Stimulated activated naive B cell treated with anti-CD40 and anti-IgM and Interleukin-4, amounts not matched to agents 10 μg/mL and 1 μg/mL and 100 μg/mL, for 72 hours (primary cell): Measurements from ENCODE around the gene TRPV3.

Experiments used
- ATAC-seq, 2 donors: fragments of 150-1000 bp; cut with Tn5 transposase; replicated peaks; 2 replicates each; pipeline ENCODE4 v1.10.0; 2021; ENCODE audit warnings: moderate library complexity in 1 of 2
- DNase-seq: peaks from one replicate; pipeline ENCODE4 v3.0.0; 2021
- H3K27ac Mint-ChIP-seq: one replicate; pipeline ENCODE4 v1.8.0; 2022; ENCODE audit warnings: mild to moderate bottlenecking, mixed read lengths
- H3K27me3 Mint-ChIP-seq, 2 donors: one replicate each; pipeline ENCODE4 v1.8.0; 2022; ENCODE audit warnings: mixed read lengths in 2 of 2
- H3K36me3 Mint-ChIP-seq, 2 donors: one replicate each; pipeline ENCODE4 v1.8.0; 2022; ENCODE audit warnings: mixed read lengths in 2 of 2, mild to moderate bottlenecking in 1 of 2
- H3K4me1 Mint-ChIP-seq, 2 donors: one replicate each; pipeline ENCODE4 v1.8.0; 2022; ENCODE audit warnings: mixed read lengths in 2 of 2, mild to moderate bottlenecking in 1 of 2
- H3K4me3 Mint-ChIP-seq, 2 donors: one replicate each; pipeline ENCODE4 v1.8.0; 2022; ENCODE audit warnings: mild to moderate bottlenecking in 2 of 2, mixed read lengths in 2 of 2, moderate library complexity in 1 of 2
- H3K9me3 Mint-ChIP-seq, 2 donors: one replicate each; pipeline ENCODE4 v1.8.0; 2022; ENCODE audit warnings: mixed read lengths in 2 of 2, mild to moderate bottlenecking in 1 of 2

The TRPV3 gene

DNA sequence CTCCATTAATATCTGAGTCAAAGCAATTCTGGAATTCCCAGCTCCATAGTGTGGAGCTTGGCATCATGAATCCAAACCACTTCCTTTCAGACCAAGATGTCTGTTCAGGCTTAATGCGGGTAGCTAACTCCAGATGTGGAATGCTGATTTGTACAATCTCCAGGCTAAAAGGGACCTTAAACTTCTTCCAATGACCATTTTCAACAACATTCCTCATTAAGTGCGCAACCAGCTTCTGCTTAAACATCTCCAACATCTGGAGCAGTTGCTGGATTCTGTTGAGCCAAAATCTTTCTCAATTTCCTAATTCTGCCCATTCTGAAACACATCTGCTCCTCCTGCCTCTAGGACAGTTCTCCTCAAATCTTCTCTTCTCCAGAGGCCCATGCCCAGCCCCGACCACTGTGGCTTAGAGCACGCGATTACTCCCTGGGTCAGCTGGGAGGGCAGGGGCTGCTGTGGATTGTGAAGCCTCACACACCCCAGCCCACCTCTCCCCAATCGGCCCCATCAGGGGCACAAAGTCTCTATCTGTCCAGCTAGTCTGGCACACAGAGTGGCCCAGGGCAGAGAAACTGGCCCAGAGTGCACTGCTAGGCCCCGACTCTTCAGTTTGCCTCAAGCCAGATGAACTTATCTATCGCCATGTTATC lies 45.6 kb downstream of the TRPV3 start:
- Mint-ChIP-seq H3K9me3 (peaks cover 5 to 8% of the 10 kb centered on the region in 2 donors), H3K4me3 (no peak overlapping the region), H3K27ac (no peak overlapping the region), H3K36me3 (peaks cover 0 to 3% of the 10 kb centered on the region in 2 donors), H3K4me1 (no peaks in the 10 kb centered on the region), H3K27me3 (peaks cover 3 to 32% of the 10 kb centered on the region in 2 donors)
- DNase-seq (no peak), ATAC-seq (no peak)

DNA sequence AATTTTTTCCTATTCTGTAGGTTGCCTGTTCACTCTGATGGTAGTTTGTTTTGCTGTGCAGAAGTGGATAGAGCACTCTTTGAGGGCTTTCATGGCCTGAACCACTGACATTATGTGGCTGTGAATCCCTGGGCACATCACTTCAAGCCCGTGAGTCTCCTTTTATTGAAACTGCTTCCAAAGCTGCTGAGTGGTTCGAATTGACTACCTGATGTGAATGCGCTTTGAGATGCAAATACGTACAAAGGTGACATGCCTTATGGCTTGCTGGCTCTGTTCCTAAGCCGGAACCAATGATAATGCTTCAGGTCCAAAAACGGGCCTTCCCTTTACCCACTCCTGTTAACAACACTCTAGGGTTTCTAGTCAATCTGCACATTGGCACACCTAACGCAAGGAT lies 47.5 kb downstream of the TRPV3 start:
- no peak overlapping the region for H3K4me3 Mint-ChIP-seq
- peaks cover 7 to 30% of the 10 kb centered on the region in 2 donors for H3K27me3 Mint-ChIP-seq
- H3K4me1 Mint-ChIP-seq, result no peaks in the 10 kb centered on the region
- H3K36me3 Mint-ChIP-seq, result no peaks in the 10 kb centered on the region
- peaks cover 5 to 8% of the 10 kb centered on the region in 2 donors for H3K9me3 Mint-ChIP-seq
- no peak for ATAC-seq
- DNase-seq, result no peak
- no peak overlapping the region for H3K27ac Mint-ChIP-seq

DNA sequence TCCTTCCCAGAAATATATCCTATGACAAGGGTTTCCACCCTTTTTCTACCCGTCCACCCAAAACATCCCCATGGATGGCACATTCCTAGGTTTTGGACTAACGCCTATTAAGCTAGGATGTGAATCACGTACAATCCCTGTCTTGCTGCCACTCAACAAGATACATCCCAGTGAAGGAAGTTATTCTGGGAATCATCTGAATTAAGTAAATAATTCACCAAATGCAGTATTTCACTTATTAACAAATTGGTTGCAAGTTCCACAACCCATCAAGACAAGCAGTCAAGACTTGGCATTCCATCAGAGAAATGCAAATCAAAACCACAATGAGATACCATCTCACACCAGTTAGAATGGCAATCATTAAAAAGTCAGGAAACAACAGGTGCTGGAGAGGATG lies 49.7 kb downstream of the TRPV3 start:
- Mint-ChIP-seq H3K27me3 (peaks cover 9 to 33% of the 10 kb centered on the region in 2 donors), H3K36me3 (no peaks in the 10 kb centered on the region), H3K4me1 (no peaks in the 10 kb centered on the region), H3K4me3 (no peak overlapping the region), H3K27ac (no peak overlapping the region), H3K9me3 (peaks cover 5 to 8% of the 10 kb centered on the region in 2 donors)
- no peak for ATAC-seq
- DNase-seq, result no peak

DNA sequence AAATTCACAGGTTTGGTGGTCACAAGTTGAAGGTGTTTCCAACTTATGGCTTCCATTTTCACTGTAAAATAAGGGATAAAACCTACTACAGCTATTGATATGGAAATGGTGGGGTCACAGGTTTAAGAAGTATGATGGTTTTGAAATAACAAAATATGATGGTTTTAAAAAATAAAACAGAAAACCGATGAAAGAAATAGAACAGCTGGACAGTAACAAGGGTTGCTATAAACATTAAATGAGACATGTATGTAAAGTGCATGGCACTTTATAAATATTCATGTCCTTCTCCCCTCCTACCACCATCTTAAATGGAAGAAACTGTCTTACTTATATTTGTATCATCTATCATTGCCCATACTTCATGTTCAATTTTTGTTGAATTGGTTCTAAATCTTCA lies 50.5 kb downstream of the TRPV3 start:
- no peaks in the 10 kb centered on the region for H3K36me3 Mint-ChIP-seq
- no peaks in the 10 kb centered on the region for H3K4me1 Mint-ChIP-seq
- peaks cover 5 to 8% of the 10 kb centered on the region in 2 donors for H3K9me3 Mint-ChIP-seq
- no peak overlapping the region for H3K4me3 Mint-ChIP-seq
- ATAC-seq (no peak), DNase-seq (no peak)
- no peak overlapping the region for H3K27ac Mint-ChIP-seq
- peaks cover 9 to 30% of the 10 kb centered on the region in 2 donors for H3K27me3 Mint-ChIP-seq

DNA sequence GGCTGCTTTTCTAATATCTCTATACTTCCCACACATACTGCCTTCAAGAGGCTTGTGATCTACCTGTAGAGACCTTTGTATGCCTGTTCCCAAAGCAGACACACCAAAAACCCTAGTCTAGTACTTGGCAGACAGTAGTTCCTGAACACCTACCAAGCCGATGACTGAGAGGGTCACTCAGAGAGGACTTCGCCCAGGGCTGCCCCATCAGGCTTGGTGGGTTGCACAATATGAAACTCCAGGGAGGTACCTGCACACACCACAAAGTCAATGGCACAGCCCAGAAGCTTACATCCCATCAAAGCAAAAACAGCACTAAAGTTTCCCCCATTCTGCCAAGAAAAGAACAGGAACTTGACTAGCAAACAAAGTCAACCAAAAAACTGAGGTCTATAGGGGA lies 51.6 kb downstream of the TRPV3 start:
- Mint-ChIP-seq H3K27ac (no peak overlapping the region), H3K36me3 (no peaks in the 10 kb centered on the region), H3K9me3 (peaks cover 5 to 8% of the 10 kb centered on the region in 2 donors)

DNA sequence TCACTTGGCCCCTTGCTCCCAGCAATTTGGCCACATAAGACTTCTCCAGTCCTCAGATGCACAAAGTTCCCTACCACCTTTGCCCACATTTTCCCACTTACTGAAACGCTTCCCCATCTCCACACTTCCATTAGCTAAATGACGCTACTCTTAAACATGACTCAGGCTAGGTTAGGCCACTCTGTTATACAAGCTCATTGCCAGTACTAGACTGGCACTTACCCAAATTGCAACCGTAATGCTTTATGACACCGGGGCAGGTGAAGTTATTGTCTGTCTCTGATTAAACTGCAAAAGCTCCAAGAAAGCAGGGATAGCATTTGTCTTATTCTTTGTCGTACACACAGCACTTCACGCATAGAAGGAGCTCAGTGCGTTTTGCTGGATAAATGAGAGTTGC lies 52.6 kb downstream of the TRPV3 start:
- peaks cover 9 to 35% of the 10 kb centered on the region in 2 donors for H3K27me3 Mint-ChIP-seq
- DNase-seq, result no peak
- no peaks in the 10 kb centered on the region for H3K4me1 Mint-ChIP-seq
- H3K4me3 Mint-ChIP-seq, result no peak overlapping the region
- ATAC-seq, result no peak
- H3K27ac Mint-ChIP-seq, result no peak overlapping the region
- H3K9me3 Mint-ChIP-seq, result peaks cover 5 to 8% of the 10 kb centered on the region in 2 donors
- no peaks in the 10 kb centered on the region for H3K36me3 Mint-ChIP-seq

More for the DNA sequence above, 51.6 kb downstream of the TRPV3 start:
- H3K4me1 Mint-ChIP-seq, result no peaks in the 10 kb centered on the region
- H3K27me3 Mint-ChIP-seq, result peaks cover 9 to 30% of the 10 kb centered on the region in 2 donors
- no peak overlapping the region for H3K4me3 Mint-ChIP-seq
- DNase-seq, result no peak
- no peak for ATAC-seq

DNA sequence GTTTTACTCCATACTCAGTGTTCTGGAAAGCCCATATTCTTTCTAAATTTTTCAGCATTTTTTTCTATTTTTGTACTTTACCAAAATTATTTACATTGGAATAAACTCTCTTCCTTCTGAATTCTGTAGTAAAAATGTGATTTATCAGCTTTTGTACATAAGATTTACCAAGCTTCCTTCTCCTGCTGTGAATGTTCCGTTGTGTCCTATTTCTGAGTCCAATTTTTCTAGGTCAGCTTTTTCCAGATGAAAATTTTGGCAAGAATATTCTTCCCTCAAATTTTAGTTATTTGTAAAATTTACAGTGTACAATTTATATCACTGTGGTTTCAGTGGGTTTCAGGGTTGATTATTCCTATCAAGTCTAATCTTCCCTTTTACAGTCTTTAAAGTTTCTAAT lies 54.3 kb downstream of the TRPV3 start:
- ATAC-seq, result no peak
- H3K9me3 Mint-ChIP-seq, result peaks cover 2 to 4% of the 10 kb centered on the region in 2 donors
- no peaks in the 10 kb centered on the region for H3K36me3 Mint-ChIP-seq
- H3K4me1 Mint-ChIP-seq, result no peaks in the 10 kb centered on the region
- H3K4me3 Mint-ChIP-seq, result no peak overlapping the region
- DNase-seq, result no peak
- H3K27ac Mint-ChIP-seq, result no peak overlapping the region
- H3K27me3 Mint-ChIP-seq, result peaks cover 6 to 35% of the 10 kb centered on the region in 2 donors

DNA sequence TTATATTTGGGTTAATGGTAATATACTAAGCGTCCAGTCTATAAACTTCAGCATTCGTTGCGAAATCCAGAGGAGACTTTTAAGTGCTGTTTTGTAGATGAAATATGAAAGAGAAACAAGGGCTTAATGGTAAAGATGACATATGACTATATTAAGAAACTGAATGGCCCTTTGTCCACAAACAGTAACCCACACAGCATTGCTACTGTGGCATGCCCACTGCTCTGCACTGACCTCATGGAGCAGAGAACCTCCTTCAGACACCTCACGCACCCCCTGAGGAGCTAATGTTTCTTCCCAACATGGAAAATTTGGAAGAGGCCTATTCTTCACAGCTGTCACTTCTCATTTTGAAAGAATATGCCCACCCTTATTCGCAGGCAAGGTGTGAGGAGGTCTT lies 55.1 kb downstream of the TRPV3 start:
- Mint-ChIP-seq H3K4me3 (no peak overlapping the region), H3K27me3 (peaks cover 6 to 37% of the 10 kb centered on the region in 2 donors), H3K27ac (no peak overlapping the region), H3K4me1 (no peaks in the 10 kb centered on the region), H3K9me3 (peaks cover under 1 to 2% of the 10 kb centered on the region in 2 donors), H3K36me3 (no peaks in the 10 kb centered on the region)
- ATAC-seq (no peak), DNase-seq (no peak)

DNA sequence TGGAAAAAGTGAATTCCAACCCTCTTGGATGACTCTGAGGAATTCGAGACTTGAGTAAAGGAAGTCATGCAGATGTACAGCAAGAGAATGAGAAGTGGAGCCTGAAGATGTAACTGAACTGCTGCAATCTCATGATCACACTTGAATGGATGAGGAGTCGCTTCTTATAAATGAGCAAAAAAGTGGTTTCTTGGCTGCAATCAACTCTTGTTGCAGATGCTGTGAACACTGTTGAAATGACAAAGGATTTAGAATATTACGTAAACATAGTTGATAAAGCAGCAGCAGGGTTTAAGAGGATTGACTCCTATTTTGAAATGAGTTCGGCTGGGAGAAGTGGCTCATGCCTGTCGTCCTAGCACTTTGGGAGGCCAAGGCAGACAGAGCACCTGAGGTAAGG lies 56.3 kb downstream of the TRPV3 start:
- Mint-ChIP-seq H3K27ac (no peak overlapping the region), H3K9me3 (no peaks in the 10 kb centered on the region)
- ATAC-seq, result no peak

DNA sequence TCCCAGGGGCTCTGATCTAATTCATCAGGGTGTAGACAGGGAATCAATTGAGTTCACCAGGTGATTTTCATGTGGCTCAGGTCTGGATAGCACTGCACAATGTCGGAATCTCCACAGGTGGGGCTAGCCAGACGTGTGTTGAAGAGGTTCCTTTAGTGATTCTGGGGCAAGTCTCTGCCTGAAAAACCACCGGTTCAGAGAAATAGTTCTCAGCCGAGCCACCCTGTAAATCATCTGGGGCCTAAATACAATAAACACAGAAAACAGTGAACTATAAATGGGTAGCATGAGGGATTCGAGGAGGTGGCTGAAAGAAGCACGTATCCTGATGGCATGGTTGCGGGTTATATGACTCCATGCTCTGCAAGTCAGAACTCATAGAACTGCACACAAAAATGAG lies 60.5 kb downstream of the TRPV3 start:
- H3K4me1 Mint-ChIP-seq, result no peaks in the 10 kb centered on the region
- no peak for ATAC-seq
- no peaks in the 10 kb centered on the region for H3K36me3 Mint-ChIP-seq
- H3K27ac Mint-ChIP-seq, result no peak overlapping the region
- DNase-seq, result no peak
- H3K9me3 Mint-ChIP-seq, result peaks cover 0 to 2% of the 10 kb centered on the region in 2 donors
- H3K4me3 Mint-ChIP-seq, result no peak overlapping the region
- H3K27me3 Mint-ChIP-seq, result peaks cover 18 to 41% of the 10 kb centered on the region in 2 donors

More for the DNA sequence above, 56.3 kb downstream of the TRPV3 start:
- H3K4me1 Mint-ChIP-seq, result no peaks in the 10 kb centered on the region
- H3K27me3 Mint-ChIP-seq, result peaks cover 4 to 36% of the 10 kb centered on the region in 2 donors
- H3K36me3 Mint-ChIP-seq, result no peaks in the 10 kb centered on the region
- DNase-seq, result no peak
- no peak overlapping the region for H3K4me3 Mint-ChIP-seq

DNA sequence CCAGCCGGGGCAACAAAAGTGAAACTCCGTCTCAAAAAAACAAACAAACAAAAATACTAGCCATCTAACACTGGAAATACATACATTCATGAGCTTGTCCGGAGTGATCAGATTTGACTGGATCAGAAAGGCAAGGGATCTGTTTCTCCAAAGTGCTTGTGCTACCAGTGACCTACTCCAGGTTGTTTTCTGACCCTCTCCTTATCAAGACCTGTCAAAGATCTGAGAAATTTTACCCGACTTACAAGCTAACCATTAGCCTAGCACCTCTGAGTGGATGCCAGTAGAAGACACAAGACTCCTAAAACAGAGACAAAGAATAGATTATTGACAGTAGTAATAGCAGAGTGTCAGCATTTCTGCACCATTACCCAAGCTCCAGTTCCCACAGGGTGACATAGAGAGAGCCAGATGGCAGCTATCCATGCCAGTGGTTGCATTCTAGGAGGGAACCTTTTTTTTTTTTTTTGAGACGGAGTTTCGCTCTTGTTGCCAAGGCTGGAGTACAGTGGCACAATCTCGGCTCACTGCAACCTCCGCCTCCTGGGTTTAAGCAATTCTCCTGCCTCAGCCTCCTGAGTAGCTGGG lies 72.0 kb downstream of the TRPV3 start:
- no peaks in the 10 kb centered on the region for H3K4me1 Mint-ChIP-seq
- DNase-seq, result no peak
- no peaks in the 10 kb centered on the region for H3K36me3 Mint-ChIP-seq
- no peak overlapping the region for H3K27ac Mint-ChIP-seq
- ATAC-seq, result no peak
- H3K9me3 Mint-ChIP-seq, result no peaks in the 10 kb centered on the region
- H3K4me3 Mint-ChIP-seq, result no peak overlapping the region
- peaks cover 32 to 36% of the 10 kb centered on the region in 2 donors for H3K27me3 Mint-ChIP-seq

DNA sequence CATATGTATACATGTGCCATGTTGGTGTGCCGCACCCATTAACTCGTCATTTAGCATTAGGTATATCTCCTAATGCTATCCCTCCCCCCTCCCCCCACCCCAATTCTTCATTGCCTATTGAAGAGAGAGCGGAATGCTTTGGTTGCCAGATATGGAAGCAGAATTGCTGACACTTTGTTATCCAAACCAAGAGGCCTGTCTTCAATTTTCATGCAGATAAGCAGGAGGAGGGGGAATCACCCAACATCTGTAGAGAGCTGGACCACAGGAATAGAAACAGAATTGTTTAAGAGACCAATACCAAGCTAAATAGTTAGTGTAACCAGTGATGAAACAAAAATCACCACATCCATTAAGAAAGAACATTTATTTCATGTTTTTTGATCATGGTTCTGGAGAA lies 74.8 kb downstream of the TRPV3 start:
- H3K4me3 Mint-ChIP-seq, result no peak overlapping the region
- no peak overlapping the region for H3K27ac Mint-ChIP-seq
- H3K27me3 Mint-ChIP-seq, result peaks cover 33 to 34% of the 10 kb centered on the region in 2 donors
- DNase-seq (no peak), ATAC-seq (no peak)
- no peaks in the 10 kb centered on the region for H3K9me3 Mint-ChIP-seq
- H3K4me1 Mint-ChIP-seq, result no peaks in the 10 kb centered on the region
- no peaks in the 10 kb centered on the region for H3K36me3 Mint-ChIP-seq

DNA sequence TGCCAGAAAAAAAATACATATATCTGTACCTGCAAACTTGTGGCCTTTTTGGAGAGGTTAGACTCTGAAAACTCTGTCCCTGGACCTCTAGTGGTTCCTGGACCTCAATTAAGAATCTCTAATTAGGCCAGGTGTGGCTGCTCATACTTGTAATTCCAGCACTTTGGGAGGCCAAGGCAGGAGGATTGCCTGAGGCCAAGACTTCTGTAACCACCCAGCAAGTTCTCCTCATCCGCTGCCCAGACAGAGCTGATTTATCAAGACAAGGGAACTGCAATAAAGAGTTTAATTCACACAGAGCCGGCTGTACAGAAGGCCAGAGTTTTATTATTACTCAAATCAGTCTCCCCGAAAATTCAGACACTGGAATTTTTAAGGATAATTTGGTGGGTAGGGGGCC lies 77.6 kb downstream of the TRPV3 start:
- H3K4me1 Mint-ChIP-seq, result peaks cover 0 to 3% of the 10 kb centered on the region in 2 donors
- ATAC-seq, result no peak
- H3K9me3 Mint-ChIP-seq, result no peaks in the 10 kb centered on the region
- H3K27me3 Mint-ChIP-seq, result peaks cover 19 to 23% of the 10 kb centered on the region in 2 donors
- DNase-seq, result no peak
- H3K4me3 Mint-ChIP-seq, result no peak overlapping the region
- no peak overlapping the region for H3K27ac Mint-ChIP-seq
- H3K36me3 Mint-ChIP-seq, result no peaks in the 10 kb centered on the region

DNA sequence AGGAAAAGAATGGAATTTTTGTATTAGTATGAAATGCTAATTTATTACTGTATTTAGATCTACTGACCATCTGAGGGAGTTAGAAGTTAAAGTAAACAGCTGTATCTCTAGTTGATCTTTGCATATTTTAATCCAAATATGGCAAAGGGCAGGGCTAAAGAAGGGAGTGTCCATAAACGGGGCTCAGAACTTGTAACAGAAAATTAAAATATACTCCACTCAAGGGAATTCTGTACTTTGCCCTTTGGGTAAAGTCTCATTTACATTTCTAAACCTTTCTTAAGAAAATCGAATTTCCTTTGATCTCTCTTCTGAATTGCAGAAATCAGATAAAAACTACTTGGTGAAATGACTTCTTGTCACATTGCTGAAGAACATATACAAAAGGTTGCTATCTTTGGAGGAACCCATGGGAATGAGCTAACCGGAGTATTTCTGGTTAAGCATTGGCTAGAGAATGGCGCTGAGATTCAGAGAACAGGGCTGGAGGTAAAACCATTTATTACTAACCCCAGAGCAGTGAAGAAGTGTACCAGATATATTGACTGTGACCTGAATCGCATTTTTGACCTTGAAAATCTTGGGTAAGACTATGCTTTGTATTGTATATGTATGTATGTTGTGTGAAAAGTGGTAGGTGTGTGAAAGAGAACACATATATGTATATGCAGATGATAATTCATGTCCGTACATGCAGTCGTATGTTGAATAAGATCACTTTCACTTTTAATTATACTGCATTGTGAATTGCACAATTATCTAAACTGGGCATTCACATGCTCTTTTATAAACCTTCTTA lies 81.6 kb downstream of the TRPV3 start, which contains the start of gene ASPA:
Gene ASPA (plus strand): TSS at position 186 of the 799 bp plus-strand sequence. CDS start 163 bp downstream, at position 349.
- peak within 1 kb of the TSS; percentile 3 to 26 for H3K4me3 Mint-ChIP-seq
- ATAC-seq (no peak), DNase-seq (no peak)
- H3K36me3 Mint-ChIP-seq, result no peaks in the 10 kb centered on the region
- peaks cover 8 to 12% of the 10 kb centered on the region in 2 donors for H3K27me3 Mint-ChIP-seq
- H3K9me3 Mint-ChIP-seq, result no peaks in the 10 kb centered on the region
- no peak within 1 kb of the TSS for H3K27ac Mint-ChIP-seq
- H3K4me1 Mint-ChIP-seq, result peaks cover 0 to 3% of the 10 kb centered on the region in 2 donors
